Measurements from ENCODE around the gene ING5.

The ING5 gene

DNA sequence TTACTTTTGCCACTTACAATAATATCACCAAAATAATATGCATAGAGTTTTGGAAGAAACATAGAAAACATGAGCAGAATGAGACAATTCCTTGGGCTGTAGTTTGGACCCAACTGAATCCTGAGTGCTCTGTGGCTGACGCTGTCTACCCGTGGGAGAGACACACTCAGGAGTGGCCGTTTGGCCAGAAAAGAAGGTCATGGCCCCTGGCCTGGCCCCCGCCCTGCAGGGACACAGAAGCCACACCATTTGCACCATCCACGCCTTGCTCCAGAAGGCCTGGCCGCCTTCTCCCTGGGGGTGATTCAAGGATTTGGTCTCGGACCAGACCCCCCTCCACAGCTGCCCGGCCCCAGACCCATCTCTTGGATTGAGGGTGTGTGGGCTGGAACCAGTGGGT is 26.2 kb downstream of the ING5 start:
- no peak overlapping the region for H3K27ac ChIP-seq (replicated peaks)
- TF ChIP-seq POLR2AphosphoS5 (IDR thresholded peaks at IDR 0.05; ENCODE audit: low read depth) (no peak), GABPA (IDR thresholded peaks at IDR 0.05; ENCODE audit: low read depth) (no peak), SPI1 (IDR thresholded peaks at IDR 0.05; ENCODE audit: borderline replicate concordance, low read depth) (no peak)
- TF ChIP-seq, protein P1, sequence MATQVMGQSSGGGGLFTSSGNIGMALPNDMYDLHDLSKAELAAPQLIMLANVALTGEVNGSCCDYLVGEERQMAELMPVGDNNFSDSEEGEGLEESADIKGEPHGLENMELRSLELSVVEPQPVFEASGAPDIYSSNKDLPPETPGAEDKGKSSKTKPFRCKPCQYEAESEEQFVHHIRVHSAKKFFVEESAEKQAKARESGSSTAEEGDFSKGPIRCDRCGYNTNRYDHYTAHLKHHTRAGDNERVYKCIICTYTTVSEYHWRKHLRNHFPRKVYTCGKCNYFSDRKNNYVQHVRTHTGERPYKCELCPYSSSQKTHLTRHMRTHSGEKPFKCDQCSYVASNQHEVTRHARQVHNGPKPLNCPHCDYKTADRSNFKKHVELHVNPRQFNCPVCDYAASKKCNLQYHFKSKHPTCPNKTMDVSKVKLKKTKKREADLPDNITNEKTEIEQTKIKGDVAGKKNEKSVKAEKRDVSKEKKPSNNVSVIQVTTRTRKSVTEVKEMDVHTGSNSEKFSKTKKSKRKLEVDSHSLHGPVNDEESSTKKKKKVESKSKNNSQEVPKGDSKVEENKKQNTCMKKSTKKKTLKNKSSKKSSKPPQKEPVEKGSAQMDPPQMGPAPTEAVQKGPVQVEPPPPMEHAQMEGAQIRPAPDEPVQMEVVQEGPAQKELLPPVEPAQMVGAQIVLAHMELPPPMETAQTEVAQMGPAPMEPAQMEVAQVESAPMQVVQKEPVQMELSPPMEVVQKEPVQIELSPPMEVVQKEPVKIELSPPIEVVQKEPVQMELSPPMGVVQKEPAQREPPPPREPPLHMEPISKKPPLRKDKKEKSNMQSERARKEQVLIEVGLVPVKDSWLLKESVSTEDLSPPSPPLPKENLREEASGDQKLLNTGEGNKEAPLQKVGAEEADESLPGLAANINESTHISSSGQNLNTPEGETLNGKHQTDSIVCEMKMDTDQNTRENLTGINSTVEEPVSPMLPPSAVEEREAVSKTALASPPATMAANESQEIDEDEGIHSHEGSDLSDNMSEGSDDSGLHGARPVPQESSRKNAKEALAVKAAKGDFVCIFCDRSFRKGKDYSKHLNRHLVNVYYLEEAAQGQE (IDR thresholded peaks at IDR 0.05; ENCODE audit: insufficient replicate concordance, low read depth) = no peak
- TF ChIP-seq, protein P2, sequence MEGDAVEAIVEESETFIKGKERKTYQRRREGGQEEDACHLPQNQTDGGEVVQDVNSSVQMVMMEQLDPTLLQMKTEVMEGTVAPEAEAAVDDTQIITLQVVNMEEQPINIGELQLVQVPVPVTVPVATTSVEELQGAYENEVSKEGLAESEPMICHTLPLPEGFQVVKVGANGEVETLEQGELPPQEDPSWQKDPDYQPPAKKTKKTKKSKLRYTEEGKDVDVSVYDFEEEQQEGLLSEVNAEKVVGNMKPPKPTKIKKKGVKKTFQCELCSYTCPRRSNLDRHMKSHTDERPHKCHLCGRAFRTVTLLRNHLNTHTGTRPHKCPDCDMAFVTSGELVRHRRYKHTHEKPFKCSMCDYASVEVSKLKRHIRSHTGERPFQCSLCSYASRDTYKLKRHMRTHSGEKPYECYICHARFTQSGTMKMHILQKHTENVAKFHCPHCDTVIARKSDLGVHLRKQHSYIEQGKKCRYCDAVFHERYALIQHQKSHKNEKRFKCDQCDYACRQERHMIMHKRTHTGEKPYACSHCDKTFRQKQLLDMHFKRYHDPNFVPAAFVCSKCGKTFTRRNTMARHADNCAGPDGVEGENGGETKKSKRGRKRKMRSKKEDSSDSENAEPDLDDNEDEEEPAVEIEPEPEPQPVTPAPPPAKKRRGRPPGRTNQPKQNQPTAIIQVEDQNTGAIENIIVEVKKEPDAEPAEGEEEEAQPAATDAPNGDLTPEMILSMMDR (IDR thresholded peaks at IDR 0.05; ENCODE audit: insufficient read depth, low read length) = no peak
- H3K4me3 ChIP-seq (replicated peaks; ENCODE audit: insufficient read depth, low read length) = no peak overlapping the region
- no peak for DNase-seq (ENCODE audit: low read depth in 1 of 2, low spot score in 1 of 2)
- H3K27me3 ChIP-seq (ENCODE audit: insufficient read depth, poor library complexity, severe bottlenecking) = no peaks in the 10 kb centered on the region

DNA sequence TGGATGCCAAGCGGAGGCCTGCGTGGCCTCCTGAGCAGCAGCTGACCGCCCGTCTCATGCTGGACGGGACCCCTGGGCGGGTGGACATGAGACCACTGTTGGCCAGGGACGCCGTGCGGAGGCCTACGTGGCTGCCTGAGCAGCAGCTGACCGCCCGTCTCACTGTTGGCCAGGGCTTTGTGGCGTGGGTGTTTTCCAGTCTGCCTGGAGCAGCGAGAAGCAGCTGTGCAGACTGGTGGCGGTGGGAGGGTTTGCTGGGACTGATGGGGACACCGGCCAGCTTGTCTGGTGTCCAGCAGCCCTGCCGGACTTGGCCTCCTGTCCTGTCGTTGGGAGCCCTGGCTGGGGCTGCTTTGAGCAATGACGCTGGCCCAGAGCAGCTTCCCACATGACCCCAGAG is 26.8 kb downstream of the ING5 start:
- DNase-seq (ENCODE audit: low read depth in 1 of 2, low spot score in 1 of 2) = no peak
- no peaks in the 10 kb centered on the region for H3K27me3 ChIP-seq (ENCODE audit: insufficient read depth, poor library complexity, severe bottlenecking)
- TF ChIP-seq, protein P1 (IDR thresholded peaks at IDR 0.05; ENCODE audit: insufficient replicate concordance, low read depth) = no peak
- TF ChIP-seq POLR2AphosphoS5 (IDR thresholded peaks at IDR 0.05; ENCODE audit: low read depth) (no peak), SPI1 (IDR thresholded peaks at IDR 0.05; ENCODE audit: borderline replicate concordance, low read depth) (no peak), GABPA (IDR thresholded peaks at IDR 0.05; ENCODE audit: low read depth) (no peak)
- TF ChIP-seq, protein P2 (IDR thresholded peaks at IDR 0.05; ENCODE audit: insufficient read depth, low read length) = no peak
- H3K27ac ChIP-seq (replicated peaks) = no peak overlapping the region
- no peak overlapping the region for H3K4me3 ChIP-seq (replicated peaks; ENCODE audit: insufficient read depth, low read length)

DNA sequence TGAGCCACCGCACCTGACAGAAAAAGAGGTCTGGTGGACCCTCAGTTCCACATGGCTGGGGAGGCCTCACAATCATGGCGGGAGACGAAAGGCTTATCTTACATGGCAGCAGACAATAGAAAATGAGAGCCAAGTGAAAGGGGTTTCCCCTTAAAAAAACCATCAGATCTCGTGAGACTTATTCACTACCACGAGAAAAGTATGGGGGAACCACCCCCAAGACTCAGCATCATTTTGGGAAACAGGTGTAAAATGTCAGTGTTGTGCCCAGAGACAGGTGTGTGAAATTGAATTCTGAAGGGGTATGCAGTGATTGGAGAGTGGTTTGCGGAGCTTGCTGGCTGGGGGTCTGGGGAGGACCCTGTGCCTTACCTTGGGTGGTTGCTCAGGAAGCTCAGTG is 28.0 kb downstream of the ING5 start:
- Histone ChIP-seq H3K27me3 (ENCODE audit: insufficient read depth, poor library complexity, severe bottlenecking) (no peaks in the 10 kb centered on the region), H3K4me3 (replicated peaks; ENCODE audit: insufficient read depth, low read length) (no peak overlapping the region), H3K27ac (replicated peaks) (peak overlapping the region; percentile 56; the same call in 1 of the 2 replicates)
- TF ChIP-seq, protein P1 (IDR thresholded peaks at IDR 0.05; ENCODE audit: insufficient replicate concordance, low read depth) = no peak
- TF ChIP-seq SPI1 (IDR thresholded peaks at IDR 0.05; ENCODE audit: borderline replicate concordance, low read depth) (no peak), POLR2AphosphoS5 (IDR thresholded peaks at IDR 0.05; ENCODE audit: low read depth) (no peak), GABPA (IDR thresholded peaks at IDR 0.05; ENCODE audit: low read depth) (no peak)
- TF ChIP-seq, protein P2 (IDR thresholded peaks at IDR 0.05; ENCODE audit: insufficient read depth, low read length) = no peak
- DNase-seq (ENCODE audit: low read depth in 1 of 2, low spot score in 1 of 2) = no peak

Data from HL-60 (cell line).